GM19397 (cell line): ENCODE results near the gene FAM240A.
"Not testable (repeated sequence)": the region's sequence is repeated elsewhere in the genome, so short reads cannot be mapped to it uniquely, and the experiment has no call there.

ENCODE experiments used
- ATAC-seq: cut with Tn5 transposase; IDR thresholded peaks from one replicate; pipeline ENCODE4 v1.9.1; 2021; ENCODE audit warnings: mild to moderate bottlenecking, moderate library complexity; ENCODE audit not compliant: unreplicated experiment

FAM240A gene

GRCh38 chr3:46612324-46612723 lies at the start of gene FAM240A:
TSS of gene FAM240A (plus strand) at chr3:46612525. CDS start at chr3:46612684, 159 bp downstream.
- no peak for ATAC-seq

GRCh38 chr3:46564190-46565021 lies 47.9 kb upstream of the FAM240A start:
- no peak for ATAC-seq

GRCh38 chr3:46565077-46565476 lies 47.2 kb upstream of the FAM240A start:
- no peak for ATAC-seq

- no peak for ATAC-seq
These were observed 46.7 kb upstream of the FAM240A start for GRCh38 chr3:46565607-46566039.

GRCh38 chr3:46566040-46566641 lies 46.2 kb upstream of the FAM240A start, which contains the start of gene LRRC2:
TSS of gene LRRC2 (minus strand) at chr3:46566302. CDS start at chr3:46551591, 14,711 bp downstream.
- ATAC-seq: no peak

GRCh38 chr3:46571684-46572083 lies 40.6 kb upstream of the FAM240A start:
- no peak for ATAC-seq

GRCh38 chr3:46573701-46574100 lies 38.6 kb upstream of the FAM240A start:
- no peak for ATAC-seq

- no peak for ATAC-seq
These were observed 38.1 kb upstream of the FAM240A start for GRCh38 chr3:46574243-46574646.

GRCh38 chr3:46574881-46575576 lies 37.3 kb upstream of the FAM240A start:
- ATAC-seq: no peak

- no peak for ATAC-seq
These were observed 36.6 kb upstream of the FAM240A start for GRCh38 chr3:46575577-46576222.

- ATAC-seq: no peak
These were observed 35.9 kb upstream of the FAM240A start for GRCh38 chr3:46576386-46576785.

GRCh38 chr3:46576879-46577278 lies 35.4 kb upstream of the FAM240A start:
- ATAC-seq: no peak

- ATAC-seq: not testable (repeated sequence)
These were observed 34.6 kb upstream of the FAM240A start for GRCh38 chr3:46577580-46578249.

GRCh38 chr3:46578973-46579755 lies 33.2 kb upstream of the FAM240A start:
- ATAC-seq: no peak

GRCh38 chr3:46579756-46580286 lies 32.5 kb upstream of the FAM240A start:
- no peak for ATAC-seq

GRCh38 chr3:46580675-46581074 lies 31.6 kb upstream of the FAM240A start:
- ATAC-seq: no peak

GRCh38 chr3:46584598-46585467 lies 27.5 kb upstream of the FAM240A start:
- ATAC-seq: no peak
